Keratinocyte (primary cell): ENCODE measurements around the gene ALLC.

ENCODE experiments used
- CTCF ChIP-seq, 3 experiments: IDR thresholded peaks in 1 of 3; conservative IDR thresholded peaks in 1 of 3; optimal IDR thresholded peaks in 1 of 3; 2 replicates in 2 of 3; 3 replicates in 1 of 3; pipeline versions ENCODE3 to v1.5.1; 2011; ENCODE audit warnings: low read length in 3 of 3, mild to moderate bottlenecking in 3 of 3, moderate library complexity in 2 of 3, control low read depth in 1 of 3, inconsistent platforms in 1 of 3; ENCODE audit not compliant: insufficient read depth in 2 of 3; ENCODE audit errors: extremely low read depth in 1 of 3
- EZH2 ChIP-seq: IDR thresholded peaks from one replicate; pipeline ENCODE4 v1.6.1; 2012; ENCODE audit warnings: inconsistent platforms, mild to moderate bottlenecking, low read length, moderate library complexity

GRCh38 chr2:3641841-3642421 lies 16.1 kb upstream of the ALLC start:
- TF ChIP-seq EZH2 (no peak), CTCF (optimal IDR thresholded peaks at IDR 0.05 in 1 of 3, IDR thresholded peaks at IDR 0.05 in 1 of 3, conservative IDR thresholded peaks at IDR 0.05 in 1 of 3; ENCODE audit: extremely low read depth in 1 of 3, insufficient read depth in 2 of 3, low read length in 3 of 3) (no peak)
